Liver (tissue), 9 donors: ENCODE measurements around the gene TLL2. TPM values are rescaled to one million over a fixed set of nuclear protein-coding genes. Genes with fewer than 3 reads are reported as not detected.
"Not testable (repeated sequence)": the region's sequence is repeated elsewhere in the genome, so short reads cannot be mapped to it uniquely, and the experiment has no call there.

ENCODE experiments used
- DNase-seq: peaks from one replicate; pipeline ENCODE4 v3.0.0-alpha.2; 2017; ENCODE audit warnings: low spot score
- H3K27ac ChIP-seq, 2 donors: one replicate each; pipeline ENCODE4 v1.7.0; 2013; ENCODE audit warnings: inconsistent platforms in 2 of 2, low read length in 2 of 2, control low read depth in 1 of 2, low read depth in 1 of 2, mild to moderate bottlenecking in 1 of 2
- H3K27me3 ChIP-seq, 4 donors: one replicate each; pipeline versions ENCODE4 v1.6.1 to v1.7.0; 2013; ENCODE audit warnings: low read length in 3 of 4, inconsistent platforms in 1 of 4, mild to moderate bottlenecking in 1 of 4, moderate library complexity in 1 of 4; ENCODE audit not compliant: control insufficient read depth in 4 of 4, insufficient read depth in 4 of 4
- H3K36me3 ChIP-seq, 4 donors: one replicate each; pipeline versions ENCODE4 v1.6.1 to v1.7.0; 2013; ENCODE audit warnings: low read length in 3 of 4, mild to moderate bottlenecking in 3 of 4, low read depth in 1 of 4, moderate library complexity in 1 of 4; ENCODE audit not compliant: control insufficient read depth in 4 of 4, insufficient read depth in 3 of 4
- H3K4me1 ChIP-seq, 4 donors: one replicate each; pipeline versions ENCODE4 v1.6.1 to v1.7.0; 2013; ENCODE audit warnings: low read length in 3 of 4, mild to moderate bottlenecking in 3 of 4, moderate library complexity in 1 of 4; ENCODE audit not compliant: control insufficient read depth in 4 of 4, insufficient read depth in 4 of 4
- H3K4me3 ChIP-seq, 3 donors: one replicate each; pipeline versions ENCODE4 v1.6.1 to v1.7.0; 2013; ENCODE audit warnings: low read length in 3 of 3, control low read depth in 1 of 3, low read depth in 1 of 3, mild to moderate bottlenecking in 1 of 3
- H3K9ac ChIP-seq, 2 donors: one replicate each; pipeline ENCODE4 v1.7.0; 2013; ENCODE audit warnings: low read length in 2 of 2, mild to moderate bottlenecking in 2 of 2, moderate library complexity in 2 of 2, control low read depth in 1 of 2, low read depth in 1 of 2
- H3K9me3 ChIP-seq, 4 donors: one replicate each; pipeline versions ENCODE4 v1.6.1 to v1.7.0; 2013; ENCODE audit warnings: low read length in 3 of 4; ENCODE audit not compliant: control insufficient read depth in 4 of 4
- ATF3 ChIP-seq: IDR thresholded peaks from 2 replicates; pipeline ENCODE4 v1.6.1; 2016; ENCODE audit warnings: antibody characterized with exemption
- EGR1 ChIP-seq, 2 donors: IDR thresholded peaks; 2 replicates each; pipeline ENCODE4 v1.6.1; 2016 to 2018; ENCODE audit warnings: antibody characterized with exemption in 2 of 2, low read depth in 2 of 2
- FOXA1 ChIP-seq: IDR thresholded peaks from 2 replicates; pipeline ENCODE4 v1.6.1; 2016; ENCODE audit warnings: antibody characterized with exemption
- GABPA ChIP-seq, 2 donors: IDR thresholded peaks in 1 of 2; conservative IDR thresholded peaks in 1 of 2; 2 replicates each; pipeline ENCODE4 v1.6.1; 2016; ENCODE audit warnings: antibody characterized with exemption in 2 of 2, mild to moderate bottlenecking in 1 of 2, moderate library complexity in 1 of 2
- HNF4A ChIP-seq, 2 donors: conservative IDR thresholded peaks; 2 replicates each; pipeline ENCODE4 v1.6.1; 2016; ENCODE audit warnings: antibody characterized with exemption in 2 of 2, mild to moderate bottlenecking in 2 of 2
- HNF4G ChIP-seq: IDR thresholded peaks from 2 replicates; pipeline ENCODE4 v1.6.1; 2016; ENCODE audit warnings: antibody characterized with exemption
- JUND ChIP-seq, 2 donors: IDR thresholded peaks; 2 replicates each; pipeline ENCODE4 v1.6.1; 2016; ENCODE audit warnings: antibody characterized with exemption in 2 of 2
- MAX ChIP-seq: IDR thresholded peaks from 2 replicates; pipeline ENCODE4 v1.6.1; 2016; ENCODE audit warnings: antibody characterized with exemption
- NR2F2 ChIP-seq: IDR thresholded peaks from 2 replicates; pipeline ENCODE4 v1.6.1; 2016; ENCODE audit warnings: antibody characterized with exemption
- RAD21 ChIP-seq, 2 donors: IDR thresholded peaks; 2 replicates each; pipeline ENCODE4 v1.6.1; 2016; ENCODE audit warnings: antibody characterized with exemption in 2 of 2, mild to moderate bottlenecking in 2 of 2
- SP1 ChIP-seq: IDR thresholded peaks from 2 replicates; pipeline ENCODE4 v1.6.1; 2018; ENCODE audit warnings: antibody characterized with exemption, mild to moderate bottlenecking
- TAF1 ChIP-seq: conservative IDR thresholded peaks from 2 replicates; pipeline ENCODE4 v1.6.1; 2016; ENCODE audit warnings: antibody characterized with exemption, mild to moderate bottlenecking
- YY1 ChIP-seq: IDR thresholded peaks from 2 replicates; pipeline ENCODE4 v1.6.1; 2016; ENCODE audit warnings: antibody characterized with exemption, mild to moderate bottlenecking
- WGBS: extraction: QIAGEN DNeasy Blood & Tissue Kit; methylation state at CpG from one replicate; pipeline ENCODE4 v1.1.7; 2013; 5-methylcytosine and 5-hydroxymethylcytosine counted together
- polyA plus RNA-seq, 2 donors: library from polyadenylated mRNA; stranded (reverse) in 1 of 2; unstranded in 1 of 2; fragments of 200-250 nt in 1 of 2; fragments of >200 nt in 1 of 2; fragmentation: Nextera tagmentation in 1 of 2; extraction: Ambion mirVana in 1 of 2; gene quantifications; one replicate each; pipeline versions ENCODE4 v1.2.1 to v1.2.3, GENCODE V29; 2013 to 2015
- total RNA-seq, 2 donors: library from RNA; depleted of rRNA; stranded (reverse); fragments of >200 nt; gene quantifications; one replicate each; pipeline ENCODE4 v1.2.3, GENCODE V29; 2014
- TF ChIP-seq, protein P1 (sequence below): fragments of 150-350 bp; IDR thresholded peaks from 2 replicates; pipeline ENCODE4 v1.5.1; 2017; ENCODE audit warnings: improper control_type of control experiment, low read depth, low read length; ENCODE audit not compliant: missing input control
- donor health status: healthy.
- donor health status: healthy.
- donor health status: healthy.
- donor health status: healthy.
- donor health status: healthy.

The TLL2 gene
- total and polyA plus RNA-seq, 4 donors, result 0.06 to 0.19 (median 0.08) TPM; not detected in 1

- TF ChIP-seq HNF4G (no peak), SP1 (no peak), NR2F2 (no peak), EGR1 (IDR thresholded peaks at IDR 0.05; ENCODE audit: low read depth in 2 of 2) (no peak), JUND (IDR thresholded peaks at IDR 0.05) (no peak)
- no peak overlapping the region for H3K9ac ChIP-seq
- peaks cover 3 to 17% (median 10%) of the 10 kb centered on the region in 4 donors for H3K4me1 ChIP-seq
- no peak for DNase-seq
- H3K9me3 ChIP-seq, result no peaks in the 10 kb centered on the region
- 90% methylated on average over 2 of the region's 2 CpGs for WGBS
- no peak overlapping the region for H3K4me3 ChIP-seq
- H3K36me3 ChIP-seq, result peaks cover 3 to 18% (median 11%) of the 10 kb centered on the region in 4 donors
- H3K27ac ChIP-seq, result no peak overlapping the region
- no peaks in the 10 kb centered on the region for H3K27me3 ChIP-seq
Measured at GRCh38 chr10:96560489-96560888, 46.8 kb upstream of the TLL2 start.

DNA sequence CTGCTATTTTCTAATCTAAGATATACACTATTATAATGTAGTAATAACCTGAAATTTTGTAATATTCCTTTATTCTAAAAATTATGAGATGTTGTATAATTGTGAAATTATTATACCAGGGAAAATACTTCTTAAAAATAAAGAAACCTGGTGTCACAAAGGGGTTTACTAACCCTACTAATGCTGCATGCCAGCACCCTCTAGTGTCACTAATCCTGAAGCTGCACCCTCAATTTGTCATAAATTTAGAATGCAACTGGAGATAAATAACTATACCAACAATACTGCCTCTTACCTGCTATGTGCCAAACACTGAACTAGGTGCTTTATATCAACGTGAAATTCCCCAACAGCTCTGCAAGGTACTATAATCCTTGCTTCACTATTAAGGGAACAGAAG lies 42.3 kb upstream of the TLL2 start:
- Histone ChIP-seq H3K9ac (no peak overlapping the region), H3K36me3 (peaks cover 3 to 42% (median 21%) of the 10 kb centered on the region in 4 donors), H3K4me3 (no peak overlapping the region), H3K27ac (no peak overlapping the region), H3K27me3 (no peaks in the 10 kb centered on the region), H3K9me3 (no peaks in the 10 kb centered on the region), H3K4me1 (peaks cover 0 to 9% (median 6%) of the 10 kb centered on the region in 4 donors)
- 74% methylated on average over 1 of the region's 1 CpG for WGBS
- TF ChIP-seq, protein P1, sequence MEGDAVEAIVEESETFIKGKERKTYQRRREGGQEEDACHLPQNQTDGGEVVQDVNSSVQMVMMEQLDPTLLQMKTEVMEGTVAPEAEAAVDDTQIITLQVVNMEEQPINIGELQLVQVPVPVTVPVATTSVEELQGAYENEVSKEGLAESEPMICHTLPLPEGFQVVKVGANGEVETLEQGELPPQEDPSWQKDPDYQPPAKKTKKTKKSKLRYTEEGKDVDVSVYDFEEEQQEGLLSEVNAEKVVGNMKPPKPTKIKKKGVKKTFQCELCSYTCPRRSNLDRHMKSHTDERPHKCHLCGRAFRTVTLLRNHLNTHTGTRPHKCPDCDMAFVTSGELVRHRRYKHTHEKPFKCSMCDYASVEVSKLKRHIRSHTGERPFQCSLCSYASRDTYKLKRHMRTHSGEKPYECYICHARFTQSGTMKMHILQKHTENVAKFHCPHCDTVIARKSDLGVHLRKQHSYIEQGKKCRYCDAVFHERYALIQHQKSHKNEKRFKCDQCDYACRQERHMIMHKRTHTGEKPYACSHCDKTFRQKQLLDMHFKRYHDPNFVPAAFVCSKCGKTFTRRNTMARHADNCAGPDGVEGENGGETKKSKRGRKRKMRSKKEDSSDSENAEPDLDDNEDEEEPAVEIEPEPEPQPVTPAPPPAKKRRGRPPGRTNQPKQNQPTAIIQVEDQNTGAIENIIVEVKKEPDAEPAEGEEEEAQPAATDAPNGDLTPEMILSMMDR, result peak; percentile 25
- no peak for TF ChIP-seq FOXA1
- TF ChIP-seq RAD21 (IDR thresholded peaks at IDR 0.05), result peak; percentile 52 to 61
- DNase-seq, result no peak

- H3K4me3 ChIP-seq, result no peak overlapping the region
- H3K9me3 ChIP-seq, result no peaks in the 10 kb centered on the region
- WGBS, result 97% methylated on average over 3 of the region's 3 CpGs
- DNase-seq, result no peak
- no peak overlapping the region for H3K27ac ChIP-seq
- H3K4me1 ChIP-seq, result peaks cover 0 to 2% (median 0%) of the 10 kb centered on the region in 4 donors
- no peak for TF ChIP-seq RAD21 (IDR thresholded peaks at IDR 0.05)
- no peak for TF ChIP-seq YY1
- TF ChIP-seq HNF4A (conservative IDR thresholded peaks at IDR 0.05), result no peak
- no peak for TF ChIP-seq GABPA (IDR thresholded peaks at IDR 0.05 in 1 of 2, conservative IDR thresholded peaks at IDR 0.05 in 1 of 2)
- no peak for TF ChIP-seq ATF3
- TF ChIP-seq TAF1, result no peak
- TF ChIP-seq JUND (IDR thresholded peaks at IDR 0.05), result no peak
- no peak for TF ChIP-seq HNF4G
- TF ChIP-seq FOXA1, result no peak
- no peak overlapping the region for H3K9ac ChIP-seq
- H3K36me3 ChIP-seq, result peaks cover 3 to 42% (median 22%) of the 10 kb centered on the region in 4 donors
- no peaks in the 10 kb centered on the region for H3K27me3 ChIP-seq
Measured at GRCh38 chr10:96555330-96555729, 41.6 kb upstream of the TLL2 start.

DNA sequence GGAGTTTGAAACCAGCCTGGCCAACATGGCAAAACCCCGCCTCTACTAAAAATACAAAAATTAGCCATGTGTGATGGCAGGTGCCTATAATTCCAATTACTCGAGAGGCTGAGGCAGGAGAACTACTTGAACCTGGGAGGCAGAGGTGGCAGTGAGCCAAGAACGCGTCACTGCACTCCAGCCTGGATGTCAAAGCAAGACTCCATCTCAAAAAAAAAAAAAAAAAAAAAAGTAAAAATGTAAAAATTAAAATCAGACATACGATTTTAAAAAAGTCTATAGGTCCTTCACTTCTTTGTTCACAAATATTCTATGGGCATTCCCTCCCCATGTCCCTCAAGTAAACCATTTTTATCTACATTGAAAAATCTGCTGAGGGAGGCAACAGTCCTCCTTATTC lies 34.9 kb upstream of the TLL2 start:
- TF ChIP-seq MAX, result no peak
- no peak for TF ChIP-seq EGR1 (IDR thresholded peaks at IDR 0.05; ENCODE audit: low read depth in 2 of 2)
- no peak for TF ChIP-seq FOXA1
- no peak for TF ChIP-seq RAD21 (IDR thresholded peaks at IDR 0.05)
- no peak for TF ChIP-seq ATF3
- TF ChIP-seq SP1, result no peak
- no peak for TF ChIP-seq HNF4A (conservative IDR thresholded peaks at IDR 0.05)
- no peak for TF ChIP-seq YY1
- no peak for TF ChIP-seq NR2F2
- WGBS, result 90% methylated on average over 5 of the region's 5 CpGs
- no peak overlapping the region for H3K4me3 ChIP-seq
- H3K27me3 ChIP-seq, result no peaks in the 10 kb centered on the region
- H3K27ac ChIP-seq, result no peak overlapping the region
- H3K9ac ChIP-seq, result no peak overlapping the region
- H3K36me3 ChIP-seq, result peaks cover 6 to 50% (median 42%) of the 10 kb centered on the region in 4 donors
- DNase-seq, result no peak
- no peaks in the 10 kb centered on the region for H3K4me1 ChIP-seq
- no peaks in the 10 kb centered on the region for H3K9me3 ChIP-seq

DNA sequence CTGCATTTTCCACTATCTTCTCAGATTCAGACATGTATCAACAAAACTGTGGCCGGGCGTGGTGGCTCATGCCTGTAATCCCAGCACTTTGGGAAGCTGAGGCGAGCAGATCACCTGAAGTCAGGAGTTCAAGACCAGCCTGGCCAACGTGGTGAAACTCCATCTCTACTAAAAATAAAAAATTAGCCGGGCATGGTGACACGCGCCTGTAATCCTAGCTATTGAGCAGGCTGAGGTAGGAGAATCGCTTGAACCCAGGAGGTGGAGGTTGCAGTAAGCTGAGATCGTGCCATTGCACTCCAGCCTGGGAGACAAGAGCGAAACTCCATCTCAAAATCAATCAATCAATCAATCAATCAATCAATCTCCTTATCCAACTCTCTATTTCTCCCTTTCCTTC lies 31.8 kb upstream of the TLL2 start:
- H3K9ac ChIP-seq, DNase-seq, H3K27me3 ChIP-seq, H3K4me1 ChIP-seq, H3K4me3 ChIP-seq, H3K9me3 ChIP-seq, H3K27ac ChIP-seq: not testable (repeated sequence)
- WGBS, result 97% methylated on average over 10 of the region's 10 CpGs
- H3K36me3 ChIP-seq, result peaks cover 6 to 40% (median 35%) of the 10 kb centered on the region in 4 donors
